Measurements from ENCODE around the gene ZNF879.

The ZNF879 gene

DNA sequence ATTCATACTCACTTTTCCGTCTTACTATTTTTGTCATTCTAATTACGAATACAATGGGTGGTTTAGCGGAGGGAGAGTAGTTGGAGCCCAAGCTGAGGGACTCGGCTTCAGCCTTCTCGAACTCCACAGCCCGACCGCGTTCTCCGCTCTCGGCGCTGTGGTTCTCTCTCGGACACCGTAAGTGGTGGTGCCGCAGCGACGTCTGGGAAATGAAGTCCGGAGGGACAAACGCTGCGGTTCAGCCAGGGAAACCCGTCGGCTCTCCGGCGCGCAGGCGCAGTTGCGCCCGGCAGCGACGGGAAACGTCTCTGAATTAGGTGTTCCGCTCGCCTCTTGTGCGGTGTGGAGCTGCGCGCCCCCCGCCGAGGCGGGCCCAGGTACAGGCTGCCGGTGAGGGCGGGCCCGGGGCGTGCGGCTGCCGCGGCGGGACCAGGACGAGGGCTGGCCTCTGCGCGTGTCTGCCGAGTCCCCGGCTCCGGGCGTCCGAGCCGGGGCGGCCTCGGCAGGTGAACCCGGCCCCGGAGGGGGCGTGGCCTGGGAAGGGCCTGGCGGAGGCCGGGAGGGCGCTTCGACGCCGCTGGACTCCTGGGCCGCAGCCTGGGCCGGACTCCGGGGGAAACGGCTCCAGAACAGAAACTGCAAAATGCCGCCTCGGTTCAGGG, at the start of gene ZNF879:
ZNF879 (plus strand) TSS at position 277 of the 662 bp plus-strand sequence. CDS start 1,201 bp downstream, outside the sequence.
- Histone ChIP-seq H3K4me1 (ENCODE audit: low read length) (no peaks in the 10 kb centered on the region), H3K9ac (ENCODE audit: low read length) (no peak within 1 kb of the TSS), H3K36me3 (replicated peaks; ENCODE audit: insufficient read depth, low read length) (no peaks in the 10 kb centered on the region), H3K9me3 (replicated peaks; ENCODE audit: insufficient read depth, low read length) (no peaks in the 10 kb centered on the region), H3K4me2 (ENCODE audit: low read depth, low read length) (peak within 1 kb of the TSS; percentile 47; the same call in 1 of the 2 replicates), H2AFZ (ENCODE audit: low read length) (0 out of 2 replicates have a peak within 1 kb of the TSS, but pooled peaks have one; percentile 35), H3K27ac (ENCODE audit: low read length) (no peak within 1 kb of the TSS), H3K9me2 (replicated peaks; ENCODE audit: insufficient read depth, low read length) (no peaks in the 10 kb centered on the region), H4K20me1 (ENCODE audit: insufficient read depth, low read length) (no peaks in the 10 kb centered on the region), H3K4me3 (ENCODE audit: low read length) (peak within 1 kb of the TSS; percentile 47), H3F3A (ENCODE audit: insufficient read depth, low read length) (no peaks in the 10 kb centered on the region), H3K27me3 (replicated peaks; ENCODE audit: insufficient read depth, low read length) (no peaks in the 10 kb centered on the region), H3K79me2 (ENCODE audit: low read length) (no peaks in the 10 kb centered on the region)
- TF ChIP-seq EZH2 (optimal IDR thresholded peaks at IDR 0.05; ENCODE audit: low read depth, low read length) = no peak
- TF ChIP-seq EZH2phosphoT487 (IDR thresholded peaks at IDR 0.05; ENCODE audit: low read length) = no peak
- TF ChIP-seq, protein P1, sequence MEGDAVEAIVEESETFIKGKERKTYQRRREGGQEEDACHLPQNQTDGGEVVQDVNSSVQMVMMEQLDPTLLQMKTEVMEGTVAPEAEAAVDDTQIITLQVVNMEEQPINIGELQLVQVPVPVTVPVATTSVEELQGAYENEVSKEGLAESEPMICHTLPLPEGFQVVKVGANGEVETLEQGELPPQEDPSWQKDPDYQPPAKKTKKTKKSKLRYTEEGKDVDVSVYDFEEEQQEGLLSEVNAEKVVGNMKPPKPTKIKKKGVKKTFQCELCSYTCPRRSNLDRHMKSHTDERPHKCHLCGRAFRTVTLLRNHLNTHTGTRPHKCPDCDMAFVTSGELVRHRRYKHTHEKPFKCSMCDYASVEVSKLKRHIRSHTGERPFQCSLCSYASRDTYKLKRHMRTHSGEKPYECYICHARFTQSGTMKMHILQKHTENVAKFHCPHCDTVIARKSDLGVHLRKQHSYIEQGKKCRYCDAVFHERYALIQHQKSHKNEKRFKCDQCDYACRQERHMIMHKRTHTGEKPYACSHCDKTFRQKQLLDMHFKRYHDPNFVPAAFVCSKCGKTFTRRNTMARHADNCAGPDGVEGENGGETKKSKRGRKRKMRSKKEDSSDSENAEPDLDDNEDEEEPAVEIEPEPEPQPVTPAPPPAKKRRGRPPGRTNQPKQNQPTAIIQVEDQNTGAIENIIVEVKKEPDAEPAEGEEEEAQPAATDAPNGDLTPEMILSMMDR (IDR thresholded peaks at IDR 0.05; ENCODE audit: low read length) = no peak
- DNase-seq = peak; percentile 87

DNA sequence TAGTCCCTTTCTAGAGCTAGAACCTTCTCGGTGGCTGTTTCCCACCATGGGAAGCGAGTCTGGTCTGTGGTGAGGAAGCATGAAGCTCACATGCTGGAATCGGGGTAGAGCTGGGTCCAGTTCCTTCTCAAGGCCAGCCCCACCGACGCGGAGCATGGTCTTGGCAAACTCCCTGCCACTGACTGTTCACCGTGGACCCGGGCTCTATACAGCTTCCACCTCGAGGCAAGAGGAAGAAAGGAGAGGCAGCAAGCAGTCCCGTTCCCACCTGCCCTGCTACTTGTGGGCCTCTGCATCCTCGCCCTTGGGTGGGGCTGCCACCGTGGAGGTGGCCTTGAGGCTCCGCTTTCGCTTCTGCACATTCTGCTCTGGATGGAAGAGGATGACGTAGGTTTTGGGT, 42.2 kb upstream of the ZNF879 start:
- H3K27me3 ChIP-seq (replicated peaks; ENCODE audit: insufficient read depth, low read length) = no peaks in the 10 kb centered on the region
- no peak for DNase-seq
- H3K27ac ChIP-seq (ENCODE audit: low read length) = no peak overlapping the region
- no peak overlapping the region for H3K9ac ChIP-seq (ENCODE audit: low read length)
- no peaks in the 10 kb centered on the region for H3F3A ChIP-seq (ENCODE audit: insufficient read depth, low read length)
- no peaks in the 10 kb centered on the region for H3K4me1 ChIP-seq (ENCODE audit: low read length)
- no peaks in the 10 kb centered on the region for H3K79me2 ChIP-seq (ENCODE audit: low read length)
- TF ChIP-seq, protein P1 (IDR thresholded peaks at IDR 0.05; ENCODE audit: low read length) = no peak
- no peak for TF ChIP-seq EZH2phosphoT487 (IDR thresholded peaks at IDR 0.05; ENCODE audit: low read length)
- TF ChIP-seq EZH2 (optimal IDR thresholded peaks at IDR 0.05; ENCODE audit: low read depth, low read length) = no peak
- H3K4me2 ChIP-seq (ENCODE audit: low read depth, low read length) = no peak overlapping the region
- no peaks in the 10 kb centered on the region for H4K20me1 ChIP-seq (ENCODE audit: insufficient read depth, low read length)
- H3K9me3 ChIP-seq (replicated peaks; ENCODE audit: insufficient read depth, low read length) = no peaks in the 10 kb centered on the region
- no peak overlapping the region for H2AFZ ChIP-seq (ENCODE audit: low read length)
- H3K36me3 ChIP-seq (replicated peaks; ENCODE audit: insufficient read depth, low read length) = no peaks in the 10 kb centered on the region
- H3K4me3 ChIP-seq (ENCODE audit: low read length) = no peak overlapping the region
- no peaks in the 10 kb centered on the region for H3K9me2 ChIP-seq (replicated peaks; ENCODE audit: insufficient read depth, low read length)

GRCh38 chr5:178982941-178983340, 40.7 kb upstream of the ZNF879 start:
- no peak overlapping the region for H2AFZ ChIP-seq (ENCODE audit: low read length)
- no peaks in the 10 kb centered on the region for H3K9me2 ChIP-seq (replicated peaks; ENCODE audit: insufficient read depth, low read length)
- H3K27me3 ChIP-seq (replicated peaks; ENCODE audit: insufficient read depth, low read length) = no peaks in the 10 kb centered on the region

More at GRCh38 chr5:178982941-178983340, 40.7 kb upstream of the ZNF879 start:
- Histone ChIP-seq H3K9me3 (replicated peaks; ENCODE audit: insufficient read depth, low read length) (no peaks in the 10 kb centered on the region), H3K4me1 (ENCODE audit: low read length) (no peaks in the 10 kb centered on the region), H3K4me2 (ENCODE audit: low read depth, low read length) (no peak overlapping the region), H4K20me1 (ENCODE audit: insufficient read depth, low read length) (no peaks in the 10 kb centered on the region), H3K4me3 (ENCODE audit: low read length) (no peak overlapping the region), H3K27ac (ENCODE audit: low read length) (no peak overlapping the region), H3K36me3 (replicated peaks; ENCODE audit: insufficient read depth, low read length) (no peaks in the 10 kb centered on the region), H3F3A (ENCODE audit: insufficient read depth, low read length) (no peaks in the 10 kb centered on the region), H3K9ac (ENCODE audit: low read length) (no peak overlapping the region), H3K79me2 (ENCODE audit: low read length) (no peaks in the 10 kb centered on the region)
- DNase-seq = no peak
- TF ChIP-seq, protein P1 (IDR thresholded peaks at IDR 0.05; ENCODE audit: low read length) = no peak
- TF ChIP-seq EZH2 (optimal IDR thresholded peaks at IDR 0.05; ENCODE audit: low read depth, low read length) (no peak), EZH2phosphoT487 (IDR thresholded peaks at IDR 0.05; ENCODE audit: low read length) (no peak)
